CD4-positive, alpha-beta T cell treated with Interleukin-17A for 4 hours (primary cell): ENCODE results near the gene NDRG3.

Source experiments
- DNase-seq: peaks from one replicate; pipeline ENCODE4 v3.0.0-alpha.2; 2020; ENCODE audit warnings: mixed read lengths

The NDRG3 gene

DNA sequence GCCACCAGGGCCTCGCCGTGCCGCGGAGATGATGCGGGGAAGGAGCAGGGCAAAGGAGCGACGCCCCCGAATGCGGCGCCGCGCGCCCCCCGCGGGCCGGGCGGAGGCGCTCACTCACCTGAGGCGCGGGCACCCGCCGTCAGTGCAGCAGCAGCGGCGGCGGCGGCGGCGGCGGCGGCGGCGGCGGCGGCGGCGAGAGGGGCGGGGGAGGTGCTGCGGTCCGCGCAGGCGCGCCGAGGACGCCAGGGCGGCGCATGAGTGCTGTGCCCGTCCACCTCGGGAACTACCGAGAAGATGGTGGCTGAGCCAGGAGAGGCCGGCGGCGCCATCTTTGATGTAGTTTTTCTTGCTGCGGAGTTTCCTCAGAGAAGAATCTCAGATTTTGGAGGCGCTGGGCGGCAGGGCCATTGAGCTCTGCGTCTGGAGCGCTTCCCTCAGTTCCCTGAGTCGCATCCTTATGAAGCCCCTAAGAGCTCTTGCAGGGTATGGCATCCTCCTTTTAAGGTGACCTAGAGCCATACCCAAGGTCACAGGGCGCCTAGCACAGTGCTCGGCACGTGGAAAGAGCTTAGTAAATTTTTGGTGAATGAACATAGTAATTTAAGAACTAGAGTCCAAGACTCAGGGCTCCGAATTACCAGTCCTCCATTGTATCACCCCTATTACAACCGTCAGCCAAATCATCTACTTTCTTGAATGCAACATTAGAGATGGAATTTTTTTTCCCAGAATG, at the start of gene NDRG3:
Gene NDRG3 (minus strand): TSS at position 164 of the 733 bp plus-strand sequence. CDS start 24,355 bp downstream, outside the sequence.
- DNase-seq: peak; percentile 94

DNA sequence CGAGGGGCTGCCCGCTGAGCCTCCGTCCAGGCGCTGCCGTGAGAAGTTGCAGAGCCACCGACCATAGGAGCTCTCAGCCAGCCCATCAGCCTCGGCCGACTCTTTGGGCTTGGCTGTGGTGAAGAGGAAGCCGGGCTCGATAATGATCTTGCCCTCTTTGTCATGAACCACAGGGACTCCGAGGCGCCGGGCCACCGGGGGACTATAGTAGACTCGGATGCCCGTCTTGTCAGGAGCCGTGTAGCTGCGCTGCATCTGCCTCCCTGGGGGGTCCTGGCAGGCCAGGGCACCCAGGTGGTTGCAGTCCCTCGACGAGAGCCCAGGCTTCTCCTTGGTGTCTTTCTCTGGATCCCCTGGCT, 48.2 kb upstream of the NDRG3 start:
- DNase-seq: no peak

DNA sequence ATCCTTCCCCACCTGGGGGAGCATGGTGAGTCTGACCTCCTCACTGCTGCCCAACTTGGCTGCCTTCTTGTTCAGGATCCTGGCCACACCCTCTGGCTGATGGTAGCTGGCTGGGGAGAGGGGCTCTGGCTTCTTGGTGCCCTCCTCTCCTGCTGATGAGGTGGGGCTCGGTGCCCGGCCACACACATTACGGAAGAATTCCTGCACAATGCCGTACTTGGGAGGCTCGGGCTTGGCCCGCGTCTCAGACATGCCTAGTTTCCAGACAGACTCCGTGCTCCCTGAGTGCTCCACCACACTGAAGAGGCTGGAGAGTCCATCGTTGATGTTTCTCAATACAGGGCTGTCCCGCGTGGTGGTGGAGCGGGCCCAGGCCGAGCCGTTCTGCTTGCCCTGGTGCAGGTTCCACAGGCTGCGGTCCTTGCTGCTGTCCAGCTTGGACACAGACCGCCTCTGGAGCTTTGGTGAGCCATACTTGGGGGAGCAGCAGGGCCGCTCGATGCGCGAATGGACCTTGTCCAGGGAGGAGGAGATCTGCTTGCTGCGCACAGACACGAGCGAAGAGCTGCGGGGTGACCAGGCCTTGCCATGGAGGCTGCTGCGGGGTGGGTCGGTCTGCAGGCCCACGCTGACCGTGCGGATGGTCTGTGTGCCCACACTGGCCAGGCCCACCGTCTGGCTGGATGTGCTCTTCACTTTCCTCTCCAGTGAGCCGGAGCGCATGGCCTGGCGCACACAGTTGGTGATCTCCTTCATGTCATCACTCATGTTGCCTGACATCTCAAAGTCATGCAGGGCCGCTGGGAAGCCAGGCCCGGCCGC, 47.6 kb upstream of the NDRG3 start:
- no peak for DNase-seq

DNA sequence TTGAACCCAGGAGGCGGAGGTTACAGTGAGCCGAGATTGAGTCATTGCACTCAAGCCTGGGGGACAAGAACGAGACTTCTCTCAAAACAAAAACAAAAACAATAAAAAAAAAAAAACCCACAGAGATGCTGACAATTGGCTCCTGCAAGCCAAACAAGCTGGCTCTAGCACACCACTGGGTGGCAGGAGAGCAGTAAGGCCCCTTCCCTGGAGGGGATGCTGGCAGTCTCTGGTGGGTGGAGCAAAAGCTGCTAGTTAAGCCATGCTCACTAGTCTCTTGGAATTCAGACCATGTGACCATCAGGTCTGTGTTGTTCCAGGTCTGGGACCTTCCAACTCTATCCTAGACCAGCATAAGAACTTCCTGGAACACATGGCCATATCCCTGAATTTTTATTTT, 46.5 kb upstream of the NDRG3 start:
- DNase-seq: peak; percentile 8

DNA sequence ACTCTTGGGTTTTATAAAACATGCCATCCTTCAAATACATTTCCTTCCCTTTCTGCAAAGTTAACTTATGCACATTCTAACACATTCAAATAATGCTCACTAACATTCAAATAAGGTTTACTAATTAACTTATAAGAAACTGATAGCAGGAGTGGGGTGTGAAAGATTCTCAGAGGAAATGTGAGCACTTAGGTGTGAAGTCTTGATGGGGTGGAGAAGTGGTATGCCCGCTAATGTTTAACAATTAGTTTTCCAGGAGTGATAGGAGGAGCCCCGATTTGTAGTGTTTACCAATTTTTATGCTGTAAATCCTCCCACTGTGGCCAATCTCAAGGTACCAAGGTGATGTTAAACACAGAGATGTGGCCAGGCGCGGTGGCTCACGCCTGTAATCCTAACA, 46.0 kb upstream of the NDRG3 start:
- no peak for DNase-seq

DNA sequence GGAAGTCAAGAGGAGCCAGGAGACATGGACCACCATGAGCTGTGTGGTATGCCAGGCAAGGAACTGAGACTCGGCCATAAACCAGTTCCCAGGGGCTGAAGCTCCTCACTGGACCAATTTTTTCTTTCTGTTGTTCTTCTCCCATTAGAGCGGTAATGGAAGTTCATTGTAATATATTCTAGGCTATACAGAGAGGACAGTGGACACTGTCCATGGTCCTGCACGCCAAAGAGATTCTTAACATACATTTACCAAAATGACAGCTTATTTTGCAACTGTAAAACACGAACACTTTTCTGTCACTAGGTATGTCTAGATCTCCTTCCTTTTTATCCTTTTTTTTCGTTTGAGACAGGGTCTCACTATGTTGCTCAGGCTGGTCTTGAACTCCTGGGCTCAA, 40.8 kb upstream of the NDRG3 start:
- DNase-seq: no peak

DNA sequence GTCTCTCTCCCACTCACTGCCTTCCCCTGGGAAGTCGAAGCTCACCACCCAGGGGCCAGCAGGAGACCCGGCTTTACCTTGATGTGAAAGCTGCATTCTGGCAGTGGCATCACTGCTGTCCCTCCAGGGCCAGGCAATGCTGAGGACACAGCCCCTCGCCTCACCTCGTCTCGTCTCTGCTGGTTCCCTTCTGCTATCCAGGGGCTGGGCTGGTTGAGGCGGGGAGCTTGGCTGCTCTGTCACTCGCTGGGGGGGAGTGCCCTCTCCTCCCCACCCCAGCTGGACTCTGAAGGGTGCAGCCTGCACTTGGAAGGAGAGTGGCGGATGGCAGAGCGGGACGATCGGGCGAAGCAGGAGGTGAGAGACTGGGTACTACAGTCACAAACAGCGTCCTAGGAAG, 40.4 kb upstream of the NDRG3 start:
- DNase-seq: no peak

DNA sequence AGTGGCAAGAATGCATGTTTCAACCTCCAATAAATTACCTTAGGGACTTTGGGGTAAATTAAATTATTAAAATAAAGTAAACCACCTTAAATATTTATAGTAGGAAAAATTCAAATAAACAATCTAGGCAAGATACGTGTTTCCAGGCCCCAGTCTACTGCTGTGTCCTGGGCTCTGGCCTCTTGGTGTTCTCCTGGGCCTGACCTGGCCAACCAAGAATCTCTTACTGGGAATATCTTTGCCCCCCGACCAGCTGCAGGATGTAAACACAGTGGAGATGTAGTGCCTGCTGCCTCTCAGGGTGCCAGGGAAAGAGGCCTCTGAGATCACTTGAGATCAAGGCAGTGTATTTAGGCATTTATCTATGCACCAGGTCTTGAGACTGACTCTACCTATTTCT, 39.4 kb upstream of the NDRG3 start:
- no peak for DNase-seq

DNA sequence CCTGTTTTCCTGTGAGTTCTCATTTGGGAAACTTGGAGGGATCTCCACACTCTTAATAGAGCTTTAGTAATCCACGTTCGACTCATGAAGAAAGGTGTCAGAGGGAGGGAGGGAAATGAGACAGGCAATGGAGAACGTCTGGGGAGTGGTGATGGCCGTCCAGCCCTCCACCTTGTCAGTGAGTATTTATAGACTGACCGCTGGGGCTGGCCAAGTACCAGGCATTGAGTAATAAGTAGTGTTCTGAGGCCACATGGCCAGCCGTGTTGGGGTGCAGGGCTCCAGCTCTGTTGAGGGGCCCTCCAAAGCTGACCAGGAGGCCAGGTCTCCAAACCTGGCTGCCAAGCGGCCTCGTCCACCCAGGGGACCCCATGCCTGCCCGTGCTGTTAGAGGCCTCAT, 39.0 kb upstream of the NDRG3 start:
- DNase-seq: no peak

DNA sequence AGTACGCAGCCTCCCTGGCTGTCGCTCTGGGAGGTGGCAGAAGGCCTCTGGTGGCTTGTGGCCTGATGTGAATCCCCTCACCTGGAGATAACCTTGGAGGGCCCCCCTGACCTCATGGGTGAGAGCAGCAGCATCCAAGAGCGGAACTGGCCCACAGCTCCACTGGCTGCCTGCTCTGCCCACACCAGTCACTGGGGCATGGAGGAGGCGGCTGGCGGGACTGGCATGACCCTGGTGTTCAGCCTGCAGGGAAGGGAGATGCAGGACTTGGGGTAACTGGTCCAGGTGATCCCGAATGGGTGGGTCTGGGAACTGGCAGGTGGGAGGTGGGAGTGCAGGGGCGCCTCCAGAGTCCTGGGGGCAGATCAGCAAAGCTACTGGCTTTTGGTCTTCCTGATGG, 38.2 kb upstream of the NDRG3 start:
- DNase-seq: no peak

DNA sequence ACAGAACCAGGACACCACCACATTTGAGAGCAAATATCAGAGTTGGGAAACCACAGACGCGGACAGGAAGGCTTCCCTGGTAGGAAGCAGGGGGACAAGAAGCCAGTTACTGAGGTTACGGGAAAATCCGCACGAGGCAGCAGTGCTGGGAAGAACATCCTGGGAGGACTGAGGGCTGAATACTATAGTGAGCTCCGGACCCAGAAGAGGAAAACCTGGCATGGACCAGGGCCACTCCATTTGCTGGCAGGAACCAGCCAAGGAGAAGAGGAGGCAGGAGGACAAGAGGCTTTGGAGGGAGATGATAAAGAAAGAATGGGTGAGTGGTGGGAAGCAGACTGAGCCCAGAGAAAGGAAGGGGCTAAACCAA, 33.8 kb upstream of the NDRG3 start:
- DNase-seq: no peak

DNA sequence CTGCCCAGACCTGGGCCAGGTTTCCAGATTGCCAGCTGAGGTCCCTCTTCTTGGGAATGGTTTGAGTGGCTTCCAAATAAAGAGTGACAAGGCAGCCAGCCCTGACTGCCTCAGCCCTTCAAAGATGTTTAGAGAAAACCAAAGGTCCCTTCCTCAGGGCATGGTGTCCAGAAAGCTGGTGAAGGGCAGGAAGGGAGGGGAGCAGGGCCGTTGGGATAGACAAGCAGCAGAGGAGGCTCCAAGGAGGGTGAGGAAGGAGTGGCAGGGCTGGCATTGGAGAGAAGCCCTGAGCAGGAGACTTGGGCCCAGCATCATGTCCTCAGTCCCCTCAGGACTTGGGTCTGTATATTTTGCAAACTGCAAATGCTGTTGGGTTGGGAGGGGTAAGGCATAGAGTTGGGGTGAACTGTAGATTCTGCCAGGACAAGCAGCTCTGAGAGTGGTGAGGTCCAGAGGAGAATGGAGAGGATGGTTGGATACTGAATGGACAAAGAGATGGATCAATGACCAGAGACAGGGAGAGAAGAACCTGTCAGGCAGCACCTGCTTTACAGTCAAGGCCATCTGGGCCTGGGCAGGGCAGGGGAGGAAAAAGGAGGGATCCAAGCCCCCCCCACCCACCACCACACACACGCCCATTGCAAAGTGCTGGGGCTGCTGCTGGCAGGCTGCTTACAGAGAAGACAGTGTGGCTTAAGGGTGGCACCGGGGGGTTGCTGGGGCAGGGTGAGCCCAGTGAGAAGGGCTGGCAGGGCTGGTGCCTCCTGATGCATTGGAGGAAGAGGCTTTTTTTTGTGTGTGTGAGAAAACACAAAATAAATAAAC, 33.2 kb upstream of the NDRG3 start:
- DNase-seq: no peak

DNA sequence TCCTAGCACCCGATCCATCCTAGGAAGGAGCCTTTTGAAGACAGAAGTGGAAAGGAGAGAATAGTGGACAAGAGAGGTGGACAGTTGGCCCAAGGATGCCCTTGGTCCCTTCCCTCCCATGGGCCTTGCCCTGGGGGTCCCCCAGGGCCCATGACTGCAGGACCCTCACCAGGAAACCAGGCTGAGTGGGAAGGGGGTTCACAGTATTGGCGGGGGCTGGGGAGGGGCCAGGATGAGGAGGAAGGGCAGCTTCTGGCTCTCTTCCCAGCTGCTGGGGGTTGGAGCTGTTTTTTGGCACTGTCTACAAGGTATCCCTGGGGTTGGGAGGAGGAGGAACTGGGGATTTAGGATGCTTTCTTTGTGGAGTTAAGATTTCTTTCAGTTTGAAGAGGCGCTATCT, 31.7 kb upstream of the NDRG3 start:
- DNase-seq: no peak

DNA sequence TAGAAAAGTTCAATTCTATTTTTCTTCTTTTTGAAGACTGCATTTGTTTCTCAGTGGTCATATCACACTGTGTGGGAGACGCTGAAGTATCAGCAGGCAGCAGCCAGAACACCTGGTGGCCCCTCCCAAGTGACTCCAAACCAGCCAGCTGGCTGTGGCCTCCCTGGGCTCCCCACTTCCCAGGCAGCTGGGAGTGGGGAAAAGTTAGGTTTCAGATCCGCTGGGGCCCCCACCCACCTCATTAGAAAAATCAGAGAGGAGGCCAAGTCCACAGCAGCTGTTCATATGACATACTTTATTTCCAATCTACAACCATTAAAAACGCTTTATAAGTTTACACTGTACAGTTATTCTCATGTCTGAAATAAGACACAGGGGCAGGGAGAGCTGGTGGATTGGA, 31.3 kb upstream of the NDRG3 start:
- no peak for DNase-seq

DNA sequence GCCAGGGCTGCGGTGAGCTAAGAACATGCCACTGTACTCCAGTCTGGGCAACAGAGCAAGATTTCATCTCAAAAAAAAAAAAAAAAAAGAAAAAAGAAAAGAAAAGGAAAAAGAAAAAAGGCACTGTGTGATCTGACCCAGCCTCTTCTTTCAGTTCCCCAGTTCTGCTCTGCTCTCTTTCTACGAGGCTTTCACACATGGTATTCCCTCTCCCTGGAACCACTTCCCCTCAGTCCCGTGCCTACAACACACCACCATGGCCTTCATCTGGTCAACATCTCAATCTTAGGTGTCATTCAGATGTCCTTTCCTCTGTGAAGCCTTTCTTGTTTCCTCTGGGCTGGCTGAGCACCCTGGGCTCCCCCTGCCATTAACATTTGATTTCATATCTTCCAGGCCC, 29.9 kb upstream of the NDRG3 start:
- DNase-seq: no peak

DNA sequence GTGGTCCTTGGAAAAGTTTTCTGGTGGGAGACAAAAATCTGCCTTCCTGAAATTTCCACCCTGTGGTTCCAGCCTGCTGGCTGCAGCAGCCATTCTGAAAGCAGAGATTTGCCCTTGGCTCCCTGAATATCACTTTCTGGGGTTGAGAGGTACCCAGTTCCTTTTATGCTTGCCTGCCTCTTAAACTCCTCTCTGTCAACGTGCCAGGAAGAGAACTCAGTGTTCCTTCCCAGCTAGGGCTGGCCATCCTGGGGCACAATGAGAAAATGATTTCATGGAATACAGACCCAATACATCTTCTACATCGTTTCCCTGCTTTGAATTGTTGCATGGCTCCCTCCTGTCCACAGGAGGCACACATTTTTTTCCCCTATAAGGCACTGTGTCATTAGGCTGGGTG, 29.3 kb upstream of the NDRG3 start:
- DNase-seq: no peak

DNA sequence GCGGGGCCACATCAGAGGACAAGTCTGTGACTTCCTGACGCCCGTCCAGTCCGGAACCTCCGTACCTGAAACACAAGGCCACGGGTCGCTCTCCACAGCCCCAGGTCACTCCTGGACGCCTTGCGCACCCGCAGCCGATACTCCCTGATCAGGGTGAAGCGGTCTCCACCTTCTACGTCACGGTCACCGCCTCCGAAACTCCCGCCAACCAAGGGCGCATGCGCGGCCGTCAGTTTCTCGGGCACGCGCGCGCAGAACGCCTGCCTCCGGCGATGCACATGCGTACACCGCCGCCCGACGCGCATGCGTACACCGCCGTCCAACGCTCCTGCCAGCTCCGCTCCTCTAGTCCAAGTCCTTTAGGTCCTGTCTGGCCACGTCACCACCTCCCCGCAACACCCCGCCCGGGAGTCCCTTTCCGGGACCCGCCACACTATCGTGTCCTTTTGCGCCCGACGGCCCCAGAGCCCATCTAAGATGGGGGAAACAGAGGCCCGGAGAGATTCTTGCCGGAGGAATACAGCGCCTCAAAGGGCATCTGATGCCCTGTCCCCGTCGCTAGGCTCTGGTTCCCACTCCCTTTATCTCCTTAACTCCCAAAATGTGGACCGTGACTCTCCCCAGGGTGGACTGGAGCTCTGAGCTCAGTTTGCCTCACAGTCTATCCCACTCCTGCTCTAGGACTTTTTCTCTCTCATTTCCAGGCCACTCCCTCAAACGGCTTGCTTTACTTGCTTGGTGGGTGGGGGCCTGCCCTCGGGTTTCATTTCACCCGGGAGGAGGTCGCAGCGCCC, 27.9 kb upstream of the NDRG3 start, which contains the start of gene DSN1:
Gene DSN1 (minus strand): TSS at position 167 of the 794 bp plus-strand sequence. CDS start 2,305 bp downstream, outside the sequence.
- DNase-seq: peak; percentile 99

DNA sequence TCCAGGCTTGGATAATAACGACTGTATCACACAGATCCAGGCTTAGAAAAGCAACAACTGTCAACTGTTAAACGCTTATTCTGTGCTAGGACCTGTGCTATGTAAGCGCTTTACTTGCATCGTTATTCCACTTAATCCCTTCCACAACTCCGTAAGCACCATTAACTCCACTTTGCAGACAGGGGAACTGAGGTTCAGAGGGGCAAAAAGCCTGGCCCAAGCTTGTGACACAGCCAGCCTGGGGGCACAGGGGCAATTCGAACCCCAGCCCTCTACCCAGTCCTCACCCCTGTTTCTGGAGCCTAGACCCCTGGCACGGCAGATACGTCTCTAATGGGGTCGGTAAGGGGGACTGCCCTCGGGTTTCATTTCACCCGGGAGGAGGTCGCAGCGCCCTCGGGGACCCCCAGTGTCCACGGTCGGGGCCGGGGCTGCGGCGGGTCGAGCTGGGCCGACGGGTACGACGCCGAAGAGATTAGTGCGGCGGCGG, 27.3 kb upstream of the NDRG3 start:
- DNase-seq: no peak

DNA sequence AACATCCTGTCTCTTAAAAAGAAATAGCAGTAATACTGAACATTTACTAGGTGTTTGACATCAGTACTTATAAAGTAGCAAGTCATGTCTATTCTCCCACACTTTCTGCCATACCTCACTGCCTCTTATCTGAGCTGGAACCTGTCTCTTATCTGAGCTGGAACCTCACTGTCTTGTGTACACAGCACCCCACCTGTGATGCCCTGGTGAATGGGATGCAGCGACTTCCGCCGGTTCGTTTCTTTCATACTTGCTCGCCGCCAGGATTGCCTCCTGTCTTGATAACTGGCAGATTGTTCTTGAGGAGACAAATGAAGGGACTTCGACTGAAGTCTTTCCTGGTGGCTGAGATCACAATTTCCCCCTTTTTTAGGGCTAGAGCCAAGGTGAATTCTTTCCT, 24.8 kb upstream of the NDRG3 start:
- DNase-seq: no peak

DNA sequence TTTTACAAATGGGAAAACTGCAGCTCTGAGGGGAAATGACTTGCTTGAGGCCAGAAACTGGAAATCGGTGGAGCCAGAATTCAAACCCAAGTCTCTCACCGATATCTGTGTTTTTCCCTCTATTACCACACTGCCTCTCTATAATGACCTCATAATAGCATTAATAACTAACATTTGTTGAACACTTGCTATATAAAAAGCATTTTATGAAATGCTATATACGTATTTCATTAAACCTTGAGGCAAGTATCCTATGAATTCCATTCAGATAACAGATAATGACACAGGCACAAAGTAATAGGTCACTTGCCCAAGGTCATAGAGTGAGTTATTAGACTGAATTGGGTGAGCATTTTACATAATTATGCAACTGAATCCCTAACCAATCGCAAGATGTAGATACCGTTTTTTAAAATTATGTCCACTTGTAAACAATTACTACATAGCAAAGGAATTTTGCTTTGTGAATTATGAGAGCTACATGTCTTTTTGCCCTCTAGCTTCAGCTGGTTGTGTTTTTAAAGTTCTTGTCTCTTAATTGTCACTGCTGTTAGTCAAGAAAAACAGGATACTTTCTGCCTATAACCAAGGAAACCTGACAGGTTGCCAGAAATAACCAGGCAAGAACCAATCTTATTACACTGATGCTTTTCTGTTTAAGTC, 23.0 kb upstream of the NDRG3 start:
- no peak for DNase-seq

DNA sequence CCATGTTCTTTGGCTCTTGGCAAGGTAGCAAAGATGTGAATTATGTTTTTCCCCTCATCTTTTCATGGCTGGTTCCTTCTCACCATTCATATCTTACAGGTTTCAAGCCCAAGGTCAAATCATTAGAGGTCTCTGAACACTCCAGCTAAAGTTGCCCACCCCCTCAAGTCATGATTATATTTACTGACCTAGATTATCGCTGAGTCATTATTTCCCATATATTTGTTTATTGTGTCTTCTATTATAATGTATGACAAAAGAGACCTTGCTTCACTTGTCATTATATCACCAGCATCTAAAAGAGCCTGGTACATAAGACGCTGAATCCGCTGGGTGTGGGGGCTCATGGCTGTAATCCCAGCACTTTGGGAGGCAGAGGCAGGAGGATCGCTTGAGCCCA, 15.2 kb upstream of the NDRG3 start:
- no peak for DNase-seq

DNA sequence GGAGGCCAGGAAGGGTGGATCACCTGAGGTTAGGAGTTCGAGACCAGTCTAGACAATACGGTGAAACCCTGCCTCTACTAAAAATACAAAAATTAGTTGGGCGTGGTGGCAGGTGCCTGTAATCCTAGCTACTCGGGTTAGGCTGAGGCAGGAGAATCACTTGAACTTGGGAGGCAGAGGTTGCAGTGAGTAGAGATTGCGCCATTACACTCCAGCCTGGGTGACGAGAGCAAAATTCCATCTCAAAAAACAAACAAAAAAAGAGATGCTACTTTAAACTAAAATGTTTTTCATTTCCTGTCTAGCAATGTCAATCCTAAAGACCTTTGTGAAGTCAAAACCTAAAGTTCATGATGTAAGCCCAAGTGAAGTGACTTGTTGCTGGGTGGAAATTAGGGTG, 14.8 kb upstream of the NDRG3 start:
- DNase-seq: no peak
